IMR-90 (cell line): ENCODE measurements around the gene TIGAR. TPM values are rescaled to one million over a fixed set of nuclear protein-coding genes. Genes with fewer than 3 reads are reported as not detected.

Experiments used
- ATAC-seq: fragments of 200-7000 bp; cut with Tn5 transposase; 2 replicates; pipeline ENCODE4 v1.9.1; 2020; ENCODE audit warnings: low read depth, mild to moderate bottlenecking, moderate library complexity
- BruUV-seq: library from RNA; stranded (reverse); fragments of 400-500 nt; replicated peaks from 2 replicates; lab custom pipeline; 2021; lab: Mats Ljungman, UMichigan
- CTCF ChIA-PET: fragments of 300-600 bp; formaldehyde crosslinking; extraction: SDS; loops from one replicate; lab custom pipeline; 2021; ENCODE audit warnings: antibody characterized with exemption; lab: Yijun Ruan, JAX
- POLR2A ChIA-PET: fragments of 300-600 bp; sonication (Branson Sonifier 250); formaldehyde crosslinking; loops from one replicate; lab custom pipeline; 2022; ENCODE audit warnings: antibody characterized with exemption; ENCODE audit not compliant: unreplicated experiment; lab: Charles Lee
- DNase-seq: peaks from one replicate; pipeline ENCODE4 v3.0.0; 2013
- H2AFZ ChIP-seq: replicated peaks from 2 replicates; pipeline ENCODE3; 2013; ENCODE audit warnings: low read length, mild to moderate bottlenecking; ENCODE audit not compliant: poor library complexity
- H2AK5ac ChIP-seq: 2 replicates; pipeline ENCODE4 v1.6.1; 2013; ENCODE audit warnings: low read depth, low read length, inconsistent platforms
- H2AK9ac ChIP-seq: replicated peaks from 2 replicates; pipeline ENCODE3; 2013; ENCODE audit warnings: mild to moderate bottlenecking, low read depth, low read length, moderate library complexity; ENCODE audit not compliant: poor library complexity
- H2BK120ac ChIP-seq: 2 replicates; pipeline ENCODE4 v1.6.1; 2013; ENCODE audit warnings: low read depth, low read length, inconsistent platforms
- H2BK15ac ChIP-seq: 3 replicates; pipeline ENCODE4 v1.6.1; 2013; ENCODE audit warnings: low read depth, low read length, inconsistent platforms
- H2BK20ac ChIP-seq: 2 replicates; pipeline ENCODE4 v1.6.1; 2013; ENCODE audit warnings: low read depth, mild to moderate bottlenecking, inconsistent platforms, low read length, moderate library complexity
- H2BK5ac ChIP-seq: 2 replicates; pipeline ENCODE4 v1.6.1; 2013; ENCODE audit warnings: mild to moderate bottlenecking, low read depth, low read length, inconsistent platforms; ENCODE audit not compliant: poor library complexity, severe bottlenecking
- H3K14ac ChIP-seq: replicated peaks from 2 replicates; pipeline ENCODE4 v1.6.1; 2013; ENCODE audit warnings: low read depth, low read length, inconsistent platforms
- H3K18ac ChIP-seq: 2 replicates; pipeline ENCODE4 v1.6.1; 2013; ENCODE audit warnings: low read depth, low read length, control low read depth
- H3K23ac ChIP-seq: 2 replicates; pipeline ENCODE4 v1.6.1; 2013; ENCODE audit warnings: low read depth, low read length, inconsistent platforms
- H3K27ac ChIP-seq: 2 replicates; pipeline ENCODE4 v1.5.1; 2013; ENCODE audit warnings: mild to moderate bottlenecking, control low read depth, low read length; ENCODE audit not compliant: insufficient read depth
- H3K27me3 ChIP-seq: 2 replicates; pipeline ENCODE4 v1.6.1; 2013; ENCODE audit warnings: low read length; ENCODE audit not compliant: control insufficient read depth, insufficient read depth
- H3K36me3 ChIP-seq: 2 replicates; pipeline ENCODE4 v1.6.1; 2013; ENCODE audit warnings: low read length, mixed read lengths; ENCODE audit not compliant: control insufficient read depth, insufficient read depth
- H3K4ac ChIP-seq: 2 replicates; pipeline ENCODE4 v1.6.1; 2013; ENCODE audit warnings: low read depth, low read length, inconsistent platforms
- H3K4me1 ChIP-seq: 2 replicates; pipeline ENCODE4 v1.6.1; 2013; ENCODE audit warnings: low read length, mixed read lengths; ENCODE audit not compliant: control insufficient read depth, insufficient read depth
- H3K4me2 ChIP-seq: 2 replicates; pipeline ENCODE4 v1.6.1; 2013; ENCODE audit warnings: low read depth, mild to moderate bottlenecking, control low read depth, low read length, moderate library complexity
- H3K4me3 ChIP-seq: 2 replicates; pipeline ENCODE4 v1.5.1; 2013; ENCODE audit warnings: low read depth, mild to moderate bottlenecking, control low read depth, low read length, moderate library complexity; ENCODE audit not compliant: insufficient read depth
- H3K56ac ChIP-seq: 2 replicates; pipeline ENCODE4 v1.6.1; 2013; ENCODE audit warnings: low read length, inconsistent platforms; ENCODE audit not compliant: insufficient read depth; ENCODE audit errors: extremely low read depth
- H3K79me1 ChIP-seq, 2 experiments: 2 replicates each; pipeline ENCODE4 v1.6.1; 2013; ENCODE audit warnings: low read length in 2 of 2, inconsistent platforms in 1 of 2, low read depth in 1 of 2
- H3K9ac ChIP-seq: 2 replicates; pipeline ENCODE4 v1.6.1; 2013; ENCODE audit warnings: low read depth, low read length, control low read depth
- H3K9me1 ChIP-seq: 2 replicates; pipeline ENCODE4 v1.6.1; 2013; ENCODE audit warnings: low read length, inconsistent platforms; ENCODE audit not compliant: insufficient read depth
- H3K9me3 ChIP-seq: 2 replicates; pipeline ENCODE4 v1.6.1; 2013; ENCODE audit warnings: low read length; ENCODE audit not compliant: control insufficient read depth, insufficient read depth
- H4K20me1 ChIP-seq: 2 replicates; pipeline ENCODE4 v1.6.1; 2013; ENCODE audit warnings: low read length, inconsistent platforms; ENCODE audit not compliant: insufficient read depth
- H4K5ac ChIP-seq: 2 replicates; pipeline ENCODE4 v1.6.1; 2013; ENCODE audit warnings: mild to moderate bottlenecking, low read depth, low read length, control low read depth
- H4K8ac ChIP-seq, 2 experiments: 2 replicates each; pipeline ENCODE4 v1.6.1; 2013; ENCODE audit warnings: low read depth in 2 of 2, low read length in 2 of 2, control low read depth in 1 of 2, inconsistent platforms in 1 of 2
- H4K91ac ChIP-seq: 2 replicates; pipeline ENCODE4 v1.6.1; 2013; ENCODE audit warnings: low read depth, low read length, inconsistent platforms; ENCODE audit not compliant: insufficient read depth
- CEBPB ChIP-seq: IDR thresholded peaks from 2 replicates; pipeline ENCODE4 v1.6.1; 2012; ENCODE audit warnings: low read depth, low read length, improper control_type of control experiment
- CTCF ChIP-seq: conservative IDR thresholded peaks from 2 replicates; pipeline ENCODE4 v1.5.1; 2012; ENCODE audit warnings: mild to moderate bottlenecking, low read depth, low read length, improper control_type of control experiment
- FOS ChIP-seq: fragments of 150-350 bp; IDR thresholded peaks from 2 replicates; pipeline ENCODE4 v1.6.1; 2016; ENCODE audit warnings: low read depth, low read length
- MAFK ChIP-seq: IDR thresholded peaks from 2 replicates; pipeline ENCODE4 v1.6.1; 2012; ENCODE audit warnings: low read depth, low read length, improper control_type of control experiment
- MAZ ChIP-seq: IDR thresholded peaks from 2 replicates; pipeline ENCODE4 v1.6.1; 2012; ENCODE audit warnings: low read depth, mild to moderate bottlenecking, low read length, improper control_type of control experiment, moderate library complexity, borderline replicate concordance
- MXI1 ChIP-seq: IDR thresholded peaks from 2 replicates; pipeline ENCODE4 v1.6.1; 2012; ENCODE audit warnings: low read depth, mild to moderate bottlenecking, low read length, moderate library complexity, borderline replicate concordance
- NFE2L2 ChIP-seq: fragments of 150-350 bp; IDR thresholded peaks from 2 replicates; pipeline ENCODE4 v1.6.1; 2016; ENCODE audit warnings: low read depth, mild to moderate bottlenecking, low read length
- POLR2A ChIP-seq: IDR thresholded peaks from 2 replicates; pipeline ENCODE4 v1.6.1; 2012; ENCODE audit warnings: mild to moderate bottlenecking, low read depth, low read length
- RAD21 ChIP-seq: IDR thresholded peaks from 2 replicates; pipeline ENCODE4 v1.6.1; 2012; ENCODE audit warnings: low read length, improper control_type of control experiment
- RCOR1 ChIP-seq: IDR thresholded peaks from 2 replicates; pipeline ENCODE4 v1.6.1; 2012; ENCODE audit warnings: mild to moderate bottlenecking, low read length, improper control_type of control experiment; ENCODE audit not compliant: insufficient replicate concordance
- RFX5 ChIP-seq: IDR thresholded peaks from 2 replicates; pipeline ENCODE4 v1.8.0; 2012; ENCODE audit warnings: low read depth, mild to moderate bottlenecking, low read length, moderate library complexity
- SMC3 ChIP-seq: fragments of 150-350 bp; IDR thresholded peaks from 2 replicates; pipeline ENCODE4 v1.6.1; 2016; ENCODE audit warnings: low read depth, mild to moderate bottlenecking, antibody characterized with exemption, low read length, moderate library complexity
- WGBS, 2 experiments: methylation state at CpG; one replicate each; pipeline versions ENCODE4 v1.1.5 to v1.1.7; 2013; ENCODE audit warnings: missing lambda C conversion rate in 2 of 2; ENCODE audit not compliant: insufficient read length in 1 of 2; ENCODE audit errors: extremely low coverage in 2 of 2; 5-methylcytosine and 5-hydroxymethylcytosine counted together
- dilution Hi-C: fragments of 300-500 bp; cut with HindIII; formaldehyde crosslinking; loops from one replicate; pipeline ENCODE4 v1.14.3; 2018; ENCODE audit warnings: low sequenced_read_pairs; ENCODE audit not compliant: unreplicated experiment
- in situ Hi-C: fragments of 300-500 bp; cut with MboI; formaldehyde crosslinking; loops from 3 replicates; pipeline ENCODE4 v1.14.3; 2019; ENCODE audit warnings: low sequenced_read_pairs, inconsistent platforms, mixed read lengths
- intact Hi-C: fragments of 100-400 bp; cut with micrococcal nuclease; formaldehyde crosslinking; loops from 2 replicates; pipeline ENCODE4 v1.10.0; 2022
- polyA plus RNA-seq, 3 experiments: library from polyadenylated mRNA; depleted of rRNA; stranded (reverse); fragments of >200 nt; gene quantifications; 2 replicates each; pipeline ENCODE4 v1.2.3, GENCODE V29; 2012; ENCODE audit warnings: low replicate concordance in 1 of 3
- total RNA-seq: library from RNA; depleted of rRNA; stranded (reverse); fragments of >200 nt; gene quantifications from 2 replicates; pipeline ENCODE4 v1.2.3, GENCODE V29; 2012
- TF ChIP-seq, protein P1 (sequence below): fragments of 150-350 bp; IDR thresholded peaks from 2 replicates; pipeline ENCODE4 v1.6.1; 2017; ENCODE audit warnings: mild to moderate bottlenecking, antibody characterized with exemption, low read length, low read depth
- TF ChIP-seq, protein P2 (sequence below): fragments of 150-350 bp; IDR thresholded peaks from 2 replicates; pipeline ENCODE4 v1.6.1; 2016; ENCODE audit warnings: low read depth, mild to moderate bottlenecking, low read length, moderate library complexity, borderline replicate concordance

The TIGAR gene
- total and polyA plus RNA-seq, 2 of the 4 experiments (the other 2 are of a cell fraction): 7.3 to 13.7 TPM

- Histone ChIP-seq H2BK15ac (no peak overlapping the region), H3K9me1 (no peaks in the 10 kb centered on the region), H3K23ac (no peak overlapping the region), H2BK20ac (no peak overlapping the region), H3K56ac (no peak overlapping the region), H4K8ac (no peak overlapping the region), H3K9me3 (no peaks in the 10 kb centered on the region; the same call in 1 of the 2 replicates), H3K14ac (no peak overlapping the region), H2AFZ (no peak overlapping the region), H3K27me3 (peaks cover 54% of the 10 kb centered on the region), H3K4ac (no peak overlapping the region), H2BK5ac (no peak overlapping the region), H2AK5ac (no peak overlapping the region), H3K79me1 (no peaks in the 10 kb centered on the region), H4K91ac (no peak overlapping the region), H2AK9ac (no peak overlapping the region), H3K4me2 (peak overlapping the region; percentile 73), H3K18ac (no peak overlapping the region; the same call in 1 of the 2 replicates), H3K4me3 (peak overlapping the region; percentile 56), H4K20me1 (no peaks in the 10 kb centered on the region), H3K27ac (no peak overlapping the region), H4K5ac (peak overlapping the region; percentile 43; the same call in 1 of the 2 replicates), H3K4me1 (peaks cover 3% of the 10 kb centered on the region; the same call in 1 of the 2 replicates), H3K36me3 (no peaks in the 10 kb centered on the region; the same call in 1 of the 2 replicates), H2BK120ac (no peak overlapping the region), H3K9ac (peak overlapping the region; percentile 51; the same call in 1 of the 2 replicates)
- ATAC-seq: no peak
- in situ Hi-C loops (loop anchor here (5.0 kb wide), 2 partner anchors 169 to 389 kb away; no protein-coding TSS in a partner anchor), intact Hi-C loops (loop anchor here (5.0 kb wide), 1 partner anchor 619 kb away; no protein-coding TSS in a partner anchor), dilution Hi-C loops (no loop called here)
- CTCF ChIA-PET: interaction anchor here (1.5 to 3.1 kb wide), 9 partner anchors 66 to 391 kb away, joined by 3 to 37 read pairs (median 9); no protein-coding TSS in a partner anchor
- POLR2A ChIA-PET: interaction anchor here (0.6 kb wide), 1 partner anchor 168 kb away, joined by 3 read pairs; no protein-coding TSS in a partner anchor
- no TSS peak for BruUV-seq
- 10% methylated on average over 4 of the region's 14 CpGs; no CpG with 5 or more reads in 1 of the 2 experiments for WGBS, 2 experiments
- TF ChIP-seq NFE2L2: no peak
- no peak for TF ChIP-seq MXI1
- no peak for TF ChIP-seq CTCF
- no peak for TF ChIP-seq FOS
- TF ChIP-seq, protein P1, sequence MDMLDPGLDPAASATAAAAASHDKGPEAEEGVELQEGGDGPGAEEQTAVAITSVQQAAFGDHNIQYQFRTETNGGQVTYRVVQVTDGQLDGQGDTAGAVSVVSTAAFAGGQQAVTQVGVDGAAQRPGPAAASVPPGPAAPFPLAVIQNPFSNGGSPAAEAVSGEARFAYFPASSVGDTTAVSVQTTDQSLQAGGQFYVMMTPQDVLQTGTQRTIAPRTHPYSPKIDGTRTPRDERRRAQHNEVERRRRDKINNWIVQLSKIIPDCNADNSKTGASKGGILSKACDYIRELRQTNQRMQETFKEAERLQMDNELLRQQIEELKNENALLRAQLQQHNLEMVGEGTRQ: no peak
- no peak for TF ChIP-seq SMC3
- TF ChIP-seq POLR2A: no peak
- TF ChIP-seq CEBPB: no peak
- TF ChIP-seq RAD21: no peak
- TF ChIP-seq RCOR1: no peak
- no peak for TF ChIP-seq MAFK
- TF ChIP-seq MAZ: no peak
- TF ChIP-seq, protein P2, sequence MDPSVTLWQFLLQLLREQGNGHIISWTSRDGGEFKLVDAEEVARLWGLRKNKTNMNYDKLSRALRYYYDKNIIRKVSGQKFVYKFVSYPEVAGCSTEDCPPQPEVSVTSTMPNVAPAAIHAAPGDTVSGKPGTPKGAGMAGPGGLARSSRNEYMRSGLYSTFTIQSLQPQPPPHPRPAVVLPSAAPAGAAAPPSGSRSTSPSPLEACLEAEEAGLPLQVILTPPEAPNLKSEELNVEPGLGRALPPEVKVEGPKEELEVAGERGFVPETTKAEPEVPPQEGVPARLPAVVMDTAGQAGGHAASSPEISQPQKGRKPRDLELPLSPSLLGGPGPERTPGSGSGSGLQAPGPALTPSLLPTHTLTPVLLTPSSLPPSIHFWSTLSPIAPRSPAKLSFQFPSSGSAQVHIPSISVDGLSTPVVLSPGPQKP: no peak
- no peak for TF ChIP-seq RFX5
- no peak for DNase-seq
Observed at GRCh38 chr12:4275870-4276301, 45.1 kb upstream of the TIGAR start.
